Spleen (tissue), 7 donors: Measurements from ENCODE around the gene ZNF500.

Experiments
- CTCF ChIP-seq, 11 experiments: fragments of 200-600 bp in 7 of 11; fragments of 450-650 bp in 4 of 11; sonication (generic) in 4 of 11; IDR thresholded peaks in 8 of 11; conservative IDR thresholded peaks in 3 of 11; 1 replicate in 7 of 11; 2 replicates in 4 of 11; pipeline versions ENCODE4 v1.4.0 to v1.8.0; 2016 to 2021; ENCODE audit warnings: antibody characterized with exemption in 11 of 11, inconsistent platforms in 4 of 11, mild to moderate bottlenecking in 1 of 11
- POLR2A ChIP-seq, 3 donors: fragments of 450-650 bp; IDR thresholded peaks; one replicate each; pipeline ENCODE4 v1.5.1; 2017; ENCODE audit warnings: antibody characterized with exemption in 3 of 3, mild to moderate bottlenecking in 1 of 3
- donor health status: DM: no; HTN: no; CAD: no; lungs with moderate emphysema.
- donor health status: DM: no; HTN: no; CAD: no.
- donor health status: DM: no; HTN: no; CAD: no.

GRCh38 chr16:4726616-4727015 lies 40.3 kb downstream of the ZNF500 start:
- no peak for TF ChIP-seq POLR2A (IDR thresholded peaks at IDR 0.05)
- no peak for TF ChIP-seq CTCF (IDR thresholded peaks at IDR 0.05 in 8 of 11, conservative IDR thresholded peaks at IDR 0.05 in 3 of 11)
